ENCODE data around the gene AKT2.

DNA sequence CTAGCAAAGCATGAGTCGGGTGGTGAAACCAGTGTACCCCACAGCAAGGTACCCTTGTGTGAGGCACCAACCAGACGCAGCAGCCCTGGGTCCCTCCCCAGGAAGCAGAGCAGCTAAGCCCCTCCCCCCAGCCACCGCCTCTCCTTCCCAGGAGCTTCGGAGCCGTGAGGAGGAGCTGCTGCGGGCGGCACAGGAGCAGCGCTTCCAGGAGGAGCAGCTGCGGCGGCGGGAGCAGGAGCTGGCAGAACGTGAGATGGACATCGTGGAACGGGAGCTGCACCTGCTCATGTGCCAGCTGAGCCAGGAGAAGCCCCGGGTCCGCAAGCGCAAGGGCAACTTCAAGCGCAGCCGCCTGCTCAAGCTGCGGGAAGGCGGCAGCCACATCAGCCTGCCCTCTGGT lies 79.4 kb downstream of the AKT2 start:
- TF ChIP-seq, protein P1, sequence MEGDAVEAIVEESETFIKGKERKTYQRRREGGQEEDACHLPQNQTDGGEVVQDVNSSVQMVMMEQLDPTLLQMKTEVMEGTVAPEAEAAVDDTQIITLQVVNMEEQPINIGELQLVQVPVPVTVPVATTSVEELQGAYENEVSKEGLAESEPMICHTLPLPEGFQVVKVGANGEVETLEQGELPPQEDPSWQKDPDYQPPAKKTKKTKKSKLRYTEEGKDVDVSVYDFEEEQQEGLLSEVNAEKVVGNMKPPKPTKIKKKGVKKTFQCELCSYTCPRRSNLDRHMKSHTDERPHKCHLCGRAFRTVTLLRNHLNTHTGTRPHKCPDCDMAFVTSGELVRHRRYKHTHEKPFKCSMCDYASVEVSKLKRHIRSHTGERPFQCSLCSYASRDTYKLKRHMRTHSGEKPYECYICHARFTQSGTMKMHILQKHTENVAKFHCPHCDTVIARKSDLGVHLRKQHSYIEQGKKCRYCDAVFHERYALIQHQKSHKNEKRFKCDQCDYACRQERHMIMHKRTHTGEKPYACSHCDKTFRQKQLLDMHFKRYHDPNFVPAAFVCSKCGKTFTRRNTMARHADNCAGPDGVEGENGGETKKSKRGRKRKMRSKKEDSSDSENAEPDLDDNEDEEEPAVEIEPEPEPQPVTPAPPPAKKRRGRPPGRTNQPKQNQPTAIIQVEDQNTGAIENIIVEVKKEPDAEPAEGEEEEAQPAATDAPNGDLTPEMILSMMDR (conservative IDR thresholded peaks at IDR 0.05; ENCODE audit: low read length) = no peak
- TF ChIP-seq EZH2phosphoT487 (IDR thresholded peaks at IDR 0.05; ENCODE audit: borderline replicate concordance) = no peak

Data from Loucy (cell line).